Ascending aorta (tissue), 2 donors: ENCODE data around the gene ELOVL4. TPM values are rescaled to one million over a fixed set of nuclear protein-coding genes. Genes with fewer than 3 reads are reported as not detected.

Experiments used
- DNase-seq, 2 donors: peaks; one replicate each; pipeline ENCODE4 v3.0.0-alpha.2; 2019; ENCODE audit warnings: low spot score in 2 of 2
- H3K27ac ChIP-seq, 2 donors: fragments of 200-600 bp; sonication (generic); one replicate each; pipeline ENCODE4 v1.5.1; 2016 to 2017; ENCODE audit warnings: mild to moderate bottlenecking in 1 of 2
- H3K27me3 ChIP-seq: fragments of 200-600 bp; sonication (generic); one replicate; pipeline ENCODE4 v1.5.1; 2017
- H3K36me3 ChIP-seq, 2 donors: fragments of 200-600 bp; sonication (generic); one replicate each; pipeline ENCODE4 v1.5.1; 2016
- H3K4me1 ChIP-seq, 2 donors: fragments of 200-600 bp; sonication (generic); one replicate each; pipeline ENCODE4 v1.5.1; 2016 to 2017; ENCODE audit warnings: mild to moderate bottlenecking in 1 of 2
- H3K4me3 ChIP-seq, 2 donors: fragments of 200-600 bp; sonication (generic); one replicate each; pipeline ENCODE4 v1.5.1; 2016 to 2017; ENCODE audit warnings: mild to moderate bottlenecking in 1 of 2
- H3K9me3 ChIP-seq, 2 donors: fragments of 200-600 bp; sonication (generic); one replicate each; pipeline ENCODE4 v1.5.1; 2016
- CTCF ChIP-seq, 3 experiments: fragments of 200-600 bp in 2 of 3; fragments of 450-650 bp in 1 of 3; sonication (generic) in 2 of 3; IDR thresholded peaks; one replicate each; pipeline ENCODE4 v1.5.1; 2016 to 2019; ENCODE audit warnings: antibody characterized with exemption in 3 of 3, mild to moderate bottlenecking in 1 of 3, moderate library complexity in 1 of 3
- intact Hi-C: fragments of 100-400 bp; cut with DNase I; formaldehyde crosslinking; loops from one replicate; pipeline ENCODE4 v1.15.1; 2023
- total RNA-seq: library from RNA; depleted of rRNA; stranded (reverse); fragments of >200 nt; gene quantifications from one replicate; pipeline ENCODE4 v1.1.0, GENCODE V29; 2016

The ELOVL4 gene
- total RNA-seq, 1 donor from 2014 or later, result 6.4 TPM

GRCh38 chr6:79888587-79888986, 58.8 kb downstream of the ELOVL4 start:
- Histone ChIP-seq H3K9me3 (no peaks in the 10 kb centered on the region), H3K27me3 (no peaks in the 10 kb centered on the region), H3K36me3 (no peaks in the 10 kb centered on the region), H3K27ac (no peak overlapping the region), H3K4me3 (no peak overlapping the region), H3K4me1 (no peaks in the 10 kb centered on the region)
- intact Hi-C loops, result no loop called here
- no peak for TF ChIP-seq CTCF (IDR thresholded peaks at IDR 0.05)
- no peak for DNase-seq

GRCh38 chr6:79878142-79878748, 69.1 kb downstream of the ELOVL4 start:
- H3K27me3 ChIP-seq, result no peaks in the 10 kb centered on the region
- intact Hi-C loops, result no loop called here
- H3K27ac ChIP-seq, result no peak overlapping the region
- H3K9me3 ChIP-seq, result no peaks in the 10 kb centered on the region
- no peaks in the 10 kb centered on the region for H3K4me1 ChIP-seq
- no peak for TF ChIP-seq CTCF (IDR thresholded peaks at IDR 0.05)
- DNase-seq, result no peak
- H3K36me3 ChIP-seq, result no peaks in the 10 kb centered on the region
- H3K4me3 ChIP-seq, result no peak overlapping the region

- Histone ChIP-seq H3K4me3 (no peak overlapping the region), H3K4me1 (no peaks in the 10 kb centered on the region), H3K27me3 (no peaks in the 10 kb centered on the region), H3K9me3 (no peaks in the 10 kb centered on the region), H3K36me3 (no peaks in the 10 kb centered on the region), H3K27ac (no peak overlapping the region)
- TF ChIP-seq CTCF (IDR thresholded peaks at IDR 0.05), result no peak
- intact Hi-C loops, result no loop called here
- no peak for DNase-seq
Observed at GRCh38 chr6:79874531-79875134, 72.7 kb downstream of the ELOVL4 start.

- no peaks in the 10 kb centered on the region for H3K4me1 ChIP-seq
- no peak overlapping the region for H3K27ac ChIP-seq
- H3K36me3 ChIP-seq, result no peaks in the 10 kb centered on the region
- no peaks in the 10 kb centered on the region for H3K9me3 ChIP-seq
- H3K4me3 ChIP-seq, result no peak overlapping the region
- no peaks in the 10 kb centered on the region for H3K27me3 ChIP-seq
- TF ChIP-seq CTCF (IDR thresholded peaks at IDR 0.05), result no peak
- DNase-seq, result no peak
- intact Hi-C loops, result no loop called here
Observed at GRCh38 chr6:79872986-79873385, 74.4 kb downstream of the ELOVL4 start.

GRCh38 chr6:79872303-79872702, 75.0 kb downstream of the ELOVL4 start:
- Histone ChIP-seq H3K4me1 (no peaks in the 10 kb centered on the region), H3K27ac (no peak overlapping the region), H3K27me3 (no peaks in the 10 kb centered on the region), H3K4me3 (no peak overlapping the region), H3K9me3 (no peaks in the 10 kb centered on the region), H3K36me3 (no peaks in the 10 kb centered on the region)
- intact Hi-C loops, result no loop called here
- DNase-seq, result no peak
- TF ChIP-seq CTCF (IDR thresholded peaks at IDR 0.05), result no peak
